ENCODE data around the gene EXTL2. TPM values are rescaled to one million over a fixed set of nuclear protein-coding genes. Genes with fewer than 3 reads are reported as not detected.
"Not testable (repeated sequence)": the region's sequence is repeated elsewhere in the genome, so short reads cannot be mapped to it uniquely, and the experiment has no call there.

The EXTL2 gene
- total RNA-seq, 8 experiments from 2014 or later: 18.2 to 53.5 (median 38.7) TPM

DNA sequence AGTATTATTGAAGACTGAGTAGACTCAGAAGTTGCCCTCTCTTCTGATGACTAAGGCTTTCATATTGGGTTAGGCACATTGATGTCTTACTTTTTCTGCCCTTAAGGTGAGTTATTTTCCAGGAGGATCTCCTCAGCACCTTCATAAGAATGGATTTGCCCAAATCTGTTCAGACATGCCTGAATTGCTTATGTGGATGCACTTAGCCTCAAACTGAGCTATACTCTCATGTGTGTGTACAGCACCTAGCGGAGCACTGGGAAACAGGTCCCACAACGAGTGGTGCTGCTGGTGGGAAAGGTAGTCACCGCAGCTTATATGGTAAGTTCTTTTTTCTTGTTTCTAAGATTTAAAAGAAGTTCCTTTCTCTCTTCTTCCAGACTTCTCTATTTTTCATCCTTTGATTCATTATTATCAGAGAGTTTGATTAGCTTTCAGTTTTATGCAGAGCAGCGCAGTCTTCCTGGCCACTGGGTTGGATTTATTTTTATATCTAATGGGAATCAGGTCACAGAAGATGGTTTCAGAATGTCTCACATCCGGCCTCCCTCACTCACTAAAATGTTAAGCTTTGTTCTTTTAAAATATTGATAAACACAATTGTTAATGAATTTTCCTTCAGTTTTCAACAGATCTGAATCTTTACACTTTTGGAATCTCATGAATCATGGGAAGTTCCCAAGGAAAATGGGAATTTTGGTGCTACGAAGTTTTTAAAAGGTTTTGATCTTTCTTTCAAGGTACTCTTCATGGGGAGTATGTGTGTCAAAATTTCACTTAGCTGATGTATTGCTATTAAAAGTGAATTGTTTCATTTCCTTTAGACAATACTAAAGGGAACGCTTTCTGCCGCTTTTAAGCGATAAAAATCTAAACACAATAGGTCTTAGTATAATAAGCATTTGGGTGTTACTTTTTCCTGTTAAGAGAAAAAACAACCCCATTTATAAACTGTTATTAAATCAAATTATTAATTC lies 58.5 kb downstream of the EXTL2 start:
- in situ Hi-C loops (cut with MboI; ENCODE audit: low pct_unique_long_range_greater_than_20kb in 2 of 9, low sequenced_read_pairs in 9 of 9, unreplicated experiment in 9 of 9): no loop called here
- no peak for ATAC-seq (replicated peaks in 6 of 8)
- WGBS, 10 experiments: 87 to 100% (median 93%) methylated on average over 5 to 9 of the region's 9 CpGs

GRCh38 chr1:100834777-100835660 lies 59.6 kb downstream of the EXTL2 start:
- 44 to 100% (median 88%) methylated on average over 2 to 6 of the region's 6 CpGs; no CpG with 5 or more reads in 2 of the 10 experiments for WGBS, 10 experiments
- Histone ChIP-seq H3K4me1 (replicated peaks in 1 of 2) (peaks cover 5 to 6% of the 10 kb centered on the region in 2 donors), H3K4me3 (no peak overlapping the region), H3K27ac (no peak overlapping the region)
- in situ Hi-C loops (cut with MboI; ENCODE audit: low pct_unique_long_range_greater_than_20kb in 2 of 9, low sequenced_read_pairs in 9 of 9, unreplicated experiment in 9 of 9): no loop called here
- ATAC-seq (replicated peaks in 6 of 8): peak in 3 of 8 experiments; percentile 15 to 73 (median 53)

More for the DNA sequence above, 58.5 kb downstream of the EXTL2 start:
- Histone ChIP-seq H3K4me3 (no peak overlapping the region), H3K27ac (no peak overlapping the region), H3K4me1 (replicated peaks in 1 of 2) (peaks cover 5 to 6% of the 10 kb centered on the region in 2 donors)

- no peak overlapping the region for H3K4me3 ChIP-seq
- H3K27ac ChIP-seq: no peak overlapping the region
- peak in 5 of 8 experiments; percentile 36 to 65 (median 48) for ATAC-seq (replicated peaks in 6 of 8)
- 4 to 78% (median 36%) methylated on average over 2 to 6 of the region's 6 CpGs for WGBS, 10 experiments
- in situ Hi-C loops (cut with MboI; ENCODE audit: low pct_unique_long_range_greater_than_20kb in 2 of 9, low sequenced_read_pairs in 9 of 9, unreplicated experiment in 9 of 9): no loop called here
- H3K4me1 ChIP-seq (replicated peaks in 1 of 2): peaks cover 5 to 6% of the 10 kb centered on the region in 2 donors
These were observed 61.8 kb downstream of the EXTL2 start for GRCh38 chr1:100832694-100833428.

DNA sequence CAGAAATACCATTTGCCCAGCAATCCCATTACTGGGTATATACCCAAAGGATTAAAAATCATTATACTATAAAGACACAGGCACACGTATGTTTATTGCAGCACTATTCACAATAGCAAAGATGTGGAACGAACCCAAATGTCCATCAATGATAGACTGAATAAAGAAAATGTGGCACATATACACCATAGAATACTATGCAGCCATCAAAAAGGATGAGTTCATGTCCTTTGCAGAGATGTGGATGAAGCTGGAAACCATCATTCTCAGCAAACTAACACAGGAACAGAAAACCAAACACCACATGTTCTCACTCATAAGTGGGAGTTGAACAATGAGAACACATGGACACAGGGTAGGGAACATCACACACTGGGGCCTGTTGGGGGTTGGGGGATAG lies 69.0 kb downstream of the EXTL2 start:
- H3K4me1 ChIP-seq (replicated peaks in 1 of 2); in situ Hi-C loops (cut with MboI; ENCODE audit: low pct_unique_long_range_greater_than_20kb in 2 of 9, low sequenced_read_pairs in 9 of 9, unreplicated experiment in 9 of 9); H3K4me3 ChIP-seq; ATAC-seq (replicated peaks in 6 of 8); H3K27ac ChIP-seq: not testable (repeated sequence)
- 60 to 100% (median 90%) methylated on average over 1 to 2 of the region's 2 CpGs; no CpG with 5 or more reads in 4 of the 10 experiments for WGBS, 10 experiments

Other genes starting within 250 kb of the EXTL2 start
- 10 to 100 TPM in 2 of 8 experiments, 1 to 10 TPM in 4, under 1 TPM in 1, not detected in 1; 0.38 to 84.0 (median 1.9) TPM for gene VCAM1, start 175.1 kb downstream of the EXTL2 start, total RNA-seq
- 10 to 100 TPM; 19.6 to 27.0 (median 21.1) TPM for gene SLC30A7, start 1.2 kb upstream of the EXTL2 start, total RNA-seq
- 10 to 100 TPM; 34.4 to 90.9 (median 60.2) TPM for gene DPH5, start 130.9 kb upstream of the EXTL2 start, total RNA-seq